BJ (cell line): Measurements from ENCODE around the gene ENKD1. TPM values are rescaled to one million over a fixed set of nuclear protein-coding genes. Genes with fewer than 3 reads are reported as not detected.

Source experiments
- CTCF ChIA-PET: fragments of 350-600 bp; formaldehyde crosslinking; extraction: SDS; loops from one replicate; lab custom pipeline; 2021; ENCODE audit warnings: antibody characterized with exemption, inconsistent platforms; lab: Yijun Ruan, JAX
- POLR2A ChIA-PET: fragments of 300-600 bp; sonication (Branson Sonifier 250); formaldehyde crosslinking; extraction: SDS; loops from one replicate; lab custom pipeline; 2021; ENCODE audit warnings: antibody characterized with exemption; lab: Charles Lee
- DNase-seq: peaks from one replicate; pipeline ENCODE4 v3.0.0-alpha.2; 2011; ENCODE audit warnings: low read depth
- H3K27me3 ChIP-seq: 2 replicates; pipeline ENCODE4 v1.6.0; 2011; ENCODE audit warnings: low read length; ENCODE audit not compliant: control insufficient read depth, insufficient read depth
- H3K36me3 ChIP-seq: 2 replicates; pipeline ENCODE4 v1.5.1; 2011; ENCODE audit warnings: low read length; ENCODE audit not compliant: control insufficient read depth, insufficient read depth
- H3K4me3 ChIP-seq: 2 replicates; pipeline ENCODE4 v1.5.1; 2011; ENCODE audit warnings: low read depth, mild to moderate bottlenecking, control low read depth, low read length
- polyA plus RNA-seq: library from polyadenylated mRNA; depleted of rRNA; stranded (reverse); fragments of >200 nt; gene quantifications from 2 replicates; pipeline ENCODE4 v1.2.3, GENCODE V29; 2011
- TF ChIP-seq, protein P1 (sequence below): IDR thresholded peaks from 2 replicates; pipeline ENCODE4 v1.5.1; 2011; ENCODE audit warnings: low read depth, mild to moderate bottlenecking, control low read depth, inconsistent platforms, low read length, moderate library complexity; ENCODE audit not compliant: insufficient read depth

Gene ENKD1
- polyA plus RNA-seq, 1 experiment = 10.9 TPM

GRCh38 chr16:67654403-67654911 lies 12.1 kb downstream of the ENKD1 start:
- CTCF ChIA-PET = interaction anchor here (1.3 kb wide), 1 partner anchor 110 kb away, joined by 4 read pairs; no protein-coding TSS in a partner anchor
- POLR2A ChIA-PET = no interaction called here
- H3K36me3 ChIP-seq = peaks cover 7% of the 10 kb centered on the region

DNA sequence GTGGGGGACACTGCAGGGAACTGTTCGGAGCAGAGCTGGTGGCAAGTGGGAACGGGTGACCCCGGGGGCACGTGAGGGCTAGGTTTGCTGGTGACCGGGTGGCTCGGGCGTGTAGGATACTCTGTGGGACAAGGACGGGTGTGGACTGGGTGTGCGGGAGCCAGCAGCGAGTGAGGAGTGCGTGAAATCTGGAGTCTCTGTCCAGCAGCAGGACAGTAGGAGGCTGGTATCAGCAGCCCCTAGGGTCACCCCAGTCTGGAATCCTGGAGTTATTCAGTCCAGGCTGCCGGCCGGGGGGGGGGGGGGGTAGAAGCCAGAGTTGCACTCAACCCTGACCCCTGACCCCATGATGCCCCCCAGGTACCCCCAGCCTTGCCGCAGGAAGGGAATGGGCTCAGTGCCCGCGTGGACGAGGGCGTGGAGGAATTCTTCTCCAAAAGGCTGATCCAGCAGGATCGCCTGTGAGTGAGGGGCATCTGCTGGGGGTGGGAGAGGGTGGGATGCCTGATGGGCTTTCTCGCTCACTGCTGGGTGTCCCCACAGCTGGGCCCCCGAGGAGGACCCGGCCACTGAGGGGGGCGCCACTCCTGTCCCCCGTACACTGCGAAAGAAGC lies 12.7 kb downstream of the ENKD1 start:
- Histone ChIP-seq H3K4me3 (peak overlapping the region; percentile 44), H3K27me3 (peaks cover 20% of the 10 kb centered on the region), H3K36me3 (peaks cover 7% of the 10 kb centered on the region)
- TF ChIP-seq, protein P1, sequence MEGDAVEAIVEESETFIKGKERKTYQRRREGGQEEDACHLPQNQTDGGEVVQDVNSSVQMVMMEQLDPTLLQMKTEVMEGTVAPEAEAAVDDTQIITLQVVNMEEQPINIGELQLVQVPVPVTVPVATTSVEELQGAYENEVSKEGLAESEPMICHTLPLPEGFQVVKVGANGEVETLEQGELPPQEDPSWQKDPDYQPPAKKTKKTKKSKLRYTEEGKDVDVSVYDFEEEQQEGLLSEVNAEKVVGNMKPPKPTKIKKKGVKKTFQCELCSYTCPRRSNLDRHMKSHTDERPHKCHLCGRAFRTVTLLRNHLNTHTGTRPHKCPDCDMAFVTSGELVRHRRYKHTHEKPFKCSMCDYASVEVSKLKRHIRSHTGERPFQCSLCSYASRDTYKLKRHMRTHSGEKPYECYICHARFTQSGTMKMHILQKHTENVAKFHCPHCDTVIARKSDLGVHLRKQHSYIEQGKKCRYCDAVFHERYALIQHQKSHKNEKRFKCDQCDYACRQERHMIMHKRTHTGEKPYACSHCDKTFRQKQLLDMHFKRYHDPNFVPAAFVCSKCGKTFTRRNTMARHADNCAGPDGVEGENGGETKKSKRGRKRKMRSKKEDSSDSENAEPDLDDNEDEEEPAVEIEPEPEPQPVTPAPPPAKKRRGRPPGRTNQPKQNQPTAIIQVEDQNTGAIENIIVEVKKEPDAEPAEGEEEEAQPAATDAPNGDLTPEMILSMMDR = no peak
- no peak for DNase-seq
- ChIA-PET CTCF (interaction anchor here (1.3 kb wide), 1 partner anchor 110 kb away, joined by 4 read pairs; no protein-coding TSS in a partner anchor), POLR2A (no interaction called here)

More at GRCh38 chr16:67654403-67654911, 12.1 kb downstream of the ENKD1 start:
- DNase-seq = no peak
- no peak overlapping the region for H3K4me3 ChIP-seq
- H3K27me3 ChIP-seq = peaks cover 16% of the 10 kb centered on the region
- TF ChIP-seq, protein P1 = no peak

DNA sequence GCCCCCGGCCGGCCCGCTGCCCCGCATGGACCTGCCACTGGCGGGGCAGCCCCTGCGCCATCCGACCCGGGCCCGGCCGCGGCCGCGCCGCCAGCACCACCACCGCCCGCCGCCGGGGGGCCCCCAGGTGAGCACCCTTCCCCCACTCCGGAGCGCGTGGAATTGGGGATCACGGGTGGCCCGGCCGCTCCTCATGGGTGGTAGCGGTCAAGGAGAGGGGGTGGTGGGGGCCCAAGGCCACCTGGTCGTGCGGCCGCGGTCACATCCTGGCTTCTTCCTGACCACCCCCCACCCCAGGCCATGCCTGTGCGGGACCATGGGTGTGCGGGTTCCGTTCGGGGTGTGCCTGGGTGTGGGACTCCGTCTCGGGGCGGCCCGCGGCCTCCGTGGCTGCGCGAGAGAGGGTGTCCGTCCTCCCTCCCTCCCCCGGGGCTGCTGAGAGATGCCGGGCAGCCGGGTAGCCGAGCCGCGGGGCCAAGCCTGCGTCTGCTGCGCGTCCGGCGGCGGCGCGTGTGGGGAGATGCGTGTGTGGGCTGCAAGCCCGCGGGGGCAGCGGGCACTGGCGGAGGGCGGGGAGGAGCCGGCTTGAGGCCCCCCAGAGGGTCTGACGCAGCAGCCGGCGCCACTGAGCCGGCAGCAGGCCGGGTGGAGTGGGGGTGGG lies 13.3 kb downstream of the ENKD1 start:
- peaks cover 26% of the 10 kb centered on the region for H3K27me3 ChIP-seq
- ChIA-PET CTCF (interaction anchor here (1.3 to 15.6 kb wide), 2 partner anchors 109 to 132 kb away, joined by 4 to 181 read pairs; no protein-coding TSS in a partner anchor), POLR2A (no interaction called here)
- DNase-seq = no peak
- H3K4me3 ChIP-seq = peak overlapping the region; percentile 44
- peaks cover 7% of the 10 kb centered on the region for H3K36me3 ChIP-seq
- TF ChIP-seq, protein P1 = peak; percentile 23; the same call in 1 of the 2 replicates

- Histone ChIP-seq H3K36me3 (peaks cover 5% of the 10 kb centered on the region), H3K4me3 (peak overlapping the region; percentile 24), H3K27me3 (peaks cover 28% of the 10 kb centered on the region)
- no peak for DNase-seq
- TF ChIP-seq, protein P1 = no peak
- CTCF ChIA-PET = interaction anchor here (0.9 to 15.6 kb wide), 5 partner anchors 12 to 164 kb away, joined by 3 to 181 read pairs (median 10); partner anchors contain the start of gene CTCF
- POLR2A ChIA-PET = no interaction called here
Measured at GRCh38 chr16:67652578-67653127, 13.9 kb downstream of the ENKD1 start.

DNA sequence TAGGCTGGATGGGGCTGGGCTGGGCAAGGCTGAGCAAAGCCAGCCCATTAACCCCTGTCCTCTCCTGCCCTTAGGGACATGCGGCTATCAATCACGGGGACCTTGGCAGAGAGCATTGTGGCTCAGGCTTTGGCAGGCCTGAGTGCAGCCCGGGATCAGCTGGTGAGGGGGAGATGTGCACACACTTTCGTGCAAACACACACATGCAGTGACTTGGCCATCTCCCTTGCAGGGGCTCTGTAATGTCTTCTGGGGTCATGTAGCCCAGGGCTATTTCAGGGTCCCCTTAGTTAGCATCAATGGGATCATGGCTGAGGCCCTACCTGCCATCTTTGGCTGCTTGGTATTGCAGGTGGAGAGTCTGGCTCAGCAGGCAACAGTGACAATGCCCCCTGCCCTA lies 14.7 kb downstream of the ENKD1 start:
- ChIA-PET POLR2A (no interaction called here), CTCF (interaction anchor here (0.9 to 15.6 kb wide), 5 partner anchors 13 to 163 kb away, joined by 3 to 181 read pairs (median 10); partner anchors contain the start of gene CTCF)
- TF ChIP-seq, protein P1 = no peak
- Histone ChIP-seq H3K4me3 (no peak overlapping the region), H3K36me3 (no peaks in the 10 kb centered on the region), H3K27me3 (peaks cover 29% of the 10 kb centered on the region)
- DNase-seq = no peak
